GM18909 (cell line): ENCODE measurements around the gene LLPH.

Source experiments
- ATAC-seq: cut with Tn5 transposase; IDR thresholded peaks from one replicate; pipeline ENCODE4 v1.9.1; 2021; ENCODE audit warnings: mild to moderate bottlenecking; ENCODE audit not compliant: unreplicated experiment, poor library complexity

The LLPH gene

GRCh38 chr12:66144791-66145754, 14.5 kb upstream of the LLPH start:
- peak; percentile 42 for ATAC-seq

- ATAC-seq: no peak
Observed at GRCh38 chr12:66143868-66144267, 13.3 kb upstream of the LLPH start.

DNA sequence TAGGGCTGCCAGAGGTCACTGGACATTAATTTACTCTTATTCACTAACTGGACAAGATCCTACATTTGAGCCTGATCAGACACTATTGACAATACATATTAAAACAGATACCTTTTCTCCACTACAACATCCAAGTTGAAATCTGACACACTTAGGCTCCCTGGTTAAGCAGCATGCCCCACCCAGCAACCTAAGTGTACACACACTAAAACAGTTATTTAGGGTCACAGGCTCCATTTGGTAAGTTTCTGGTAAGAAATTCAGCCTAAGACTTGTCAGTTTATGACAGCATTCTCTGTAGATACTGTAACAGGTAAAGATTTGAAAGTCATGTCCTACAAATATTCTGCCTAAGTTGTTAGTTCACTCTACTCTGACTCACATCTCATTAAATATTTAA, 12.3 kb upstream of the LLPH start:
- ATAC-seq: no peak

- no peak for ATAC-seq
Observed at GRCh38 chr12:66141299-66141698, 10.7 kb upstream of the LLPH start.

DNA sequence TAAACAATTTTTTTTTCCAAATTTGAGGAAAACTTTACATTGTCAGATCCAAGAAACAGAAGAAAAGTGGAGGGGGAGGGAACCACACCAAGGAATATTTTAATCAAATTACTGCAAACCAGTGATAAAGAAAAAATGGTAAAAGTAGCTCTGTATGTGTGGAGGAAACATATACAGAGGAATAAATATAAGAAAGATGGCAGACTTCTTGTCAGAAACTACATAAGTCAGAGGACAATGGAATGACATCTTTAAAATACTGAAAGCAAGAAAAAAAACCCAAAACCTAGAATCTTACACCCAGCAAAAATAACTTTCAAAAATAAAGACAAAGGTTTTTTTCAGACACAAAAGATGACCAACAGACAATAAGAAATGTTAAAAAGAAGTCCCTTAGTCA, 10.2 kb upstream of the LLPH start:
- ATAC-seq: no peak

- no peak for ATAC-seq
Observed at GRCh38 chr12:66139328-66139727, 8.8 kb upstream of the LLPH start.

DNA sequence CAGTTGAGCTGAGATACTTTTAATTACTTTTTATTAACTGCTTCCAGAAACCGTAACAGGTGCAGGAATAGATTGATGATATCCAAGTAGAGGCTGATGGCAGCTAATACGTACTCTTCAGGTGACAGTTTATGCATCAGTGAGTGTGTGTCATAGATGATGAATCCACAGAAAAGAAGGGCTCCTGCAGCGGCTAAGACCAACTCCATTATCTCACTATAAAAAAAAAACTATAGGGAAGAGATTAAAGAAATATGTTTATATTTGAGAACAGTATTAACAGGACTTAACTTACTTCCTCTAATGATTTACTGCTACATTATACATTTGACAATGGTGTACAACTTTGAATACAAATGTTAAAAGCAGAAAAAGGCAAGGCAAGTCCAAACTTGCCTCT, 7.4 kb upstream of the LLPH start:
- no peak for ATAC-seq

GRCh38 chr12:66132408-66132807, 1.9 kb upstream of the LLPH start:
- ATAC-seq: no peak

DNA sequence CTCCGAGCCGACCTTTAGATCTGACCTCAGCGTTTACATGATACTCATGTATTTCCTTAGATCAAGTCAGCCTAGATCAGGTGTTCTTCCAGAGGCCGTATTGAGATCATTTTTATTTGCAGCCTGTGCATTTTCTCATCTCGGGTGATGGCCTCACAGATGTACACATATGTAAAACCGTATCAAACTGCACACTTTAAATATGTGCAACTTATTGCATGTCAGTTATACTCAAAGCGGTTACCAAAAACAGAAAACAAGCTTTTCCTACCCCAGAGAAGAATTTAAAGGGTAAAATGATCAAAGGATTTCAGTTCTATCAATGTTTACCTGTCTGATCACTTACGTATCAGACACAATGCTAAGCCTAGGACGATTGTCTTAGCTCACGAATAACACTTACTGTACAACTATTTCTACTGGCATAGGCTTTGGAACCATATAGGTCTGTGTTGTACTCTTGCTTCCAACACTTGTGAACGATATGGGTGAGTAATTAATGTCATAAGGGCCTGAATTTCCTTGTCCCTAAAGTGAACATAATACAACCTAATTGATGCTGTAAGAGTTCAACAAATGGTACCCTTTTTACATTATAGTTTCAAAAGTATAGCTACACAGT, 628 bp upstream of the LLPH start:
- ATAC-seq: no peak

GRCh38 chr12:66129934-66130266, 650 bp downstream of the LLPH start:
- ATAC-seq: no peak

DNA sequence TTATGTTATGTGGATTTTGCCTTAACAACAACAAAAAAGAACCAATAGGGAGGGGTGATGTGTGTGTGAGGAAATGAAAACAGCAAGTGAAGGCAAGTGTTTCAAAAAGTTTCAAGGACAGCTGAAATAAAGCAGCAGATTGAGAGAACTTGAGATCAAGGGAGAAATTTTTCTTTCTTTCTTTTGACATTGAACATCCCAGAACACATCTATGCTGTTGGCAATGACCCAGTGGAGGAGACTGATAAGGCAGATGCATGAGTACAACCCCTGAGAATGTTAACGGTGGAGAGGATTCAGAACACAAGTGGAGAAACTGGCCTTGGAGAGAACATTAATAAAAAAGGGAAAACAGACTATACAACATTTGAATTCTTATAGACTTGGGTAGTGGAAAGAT, 2.9 kb downstream of the LLPH start:
- no peak for ATAC-seq

GRCh38 chr12:66120477-66120876, 10.1 kb downstream of the LLPH start:
- ATAC-seq: no peak

- ATAC-seq: peak; percentile 48
Observed at GRCh38 chr12:66119870-66120241, 10.7 kb downstream of the LLPH start.

GRCh38 chr12:66119229-66119869, 11.2 kb downstream of the LLPH start:
- ATAC-seq: no peak

- peak; percentile 51 for ATAC-seq
Observed at GRCh38 chr12:66118240-66118891, 12.2 kb downstream of the LLPH start.

- no peak for ATAC-seq
Observed at GRCh38 chr12:66117242-66117641, 13.3 kb downstream of the LLPH start.

GRCh38 chr12:66115071-66115600, 15.4 kb downstream of the LLPH start:
- ATAC-seq: no peak

DNA sequence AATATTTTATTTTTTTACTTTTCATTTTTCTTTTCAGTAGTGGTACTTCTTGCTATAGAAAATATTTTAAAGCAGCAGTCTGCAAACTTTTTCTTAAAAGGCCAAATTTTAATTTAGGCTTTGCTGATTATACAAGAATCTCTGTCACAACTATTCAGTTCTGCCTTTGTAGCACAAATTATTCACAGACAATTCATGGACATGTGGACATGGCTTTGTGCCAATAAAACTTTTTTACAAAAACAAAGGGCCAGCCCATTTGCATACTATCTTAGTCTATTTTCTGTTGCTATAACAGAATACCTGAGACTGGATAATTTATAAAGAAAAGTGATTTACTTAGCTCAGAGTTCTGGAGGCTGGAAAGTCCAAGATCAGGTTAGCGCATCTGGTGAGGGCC, 17.1 kb downstream of the LLPH start:
- ATAC-seq: no peak

GRCh38 chr12:66111605-66112004, 18.9 kb downstream of the LLPH start:
- ATAC-seq: no peak

DNA sequence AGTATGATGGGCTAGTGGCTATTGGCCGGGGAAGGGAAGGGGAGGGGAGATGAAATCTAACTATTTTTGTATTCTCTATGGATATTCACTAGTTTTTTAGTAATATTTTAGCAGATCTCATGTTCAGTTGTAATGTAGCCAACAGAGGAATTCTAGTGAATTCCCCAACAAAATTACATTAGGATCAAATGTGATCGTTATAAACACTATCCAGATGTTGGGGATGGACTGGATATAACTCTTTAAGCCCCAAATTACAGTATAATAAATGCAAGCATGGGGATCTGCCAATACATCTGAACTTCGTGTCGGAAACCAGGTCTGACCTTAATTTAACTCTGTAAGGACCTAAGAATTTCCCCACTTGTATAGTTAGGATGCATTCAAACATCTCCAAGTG, 21.5 kb downstream of the LLPH start:
- no peak for ATAC-seq

DNA sequence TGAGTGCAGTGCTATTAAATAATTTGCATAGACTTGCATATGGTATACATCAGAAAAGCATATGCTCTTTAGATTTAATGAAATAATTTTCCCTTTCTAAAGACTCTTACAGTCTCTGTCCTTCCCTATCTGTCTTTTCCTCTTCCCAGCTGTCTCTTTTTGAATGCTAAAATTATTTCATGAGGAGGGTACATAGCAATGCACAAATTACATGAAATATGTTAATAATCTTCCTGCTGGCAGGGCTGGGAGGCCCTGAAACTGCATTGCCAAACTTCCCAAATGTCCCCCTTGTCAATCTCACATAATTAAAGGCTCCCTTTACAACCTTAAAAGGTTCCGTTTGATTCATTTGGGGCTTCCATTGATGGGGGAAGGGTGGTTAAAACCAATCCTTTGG, 22.2 kb downstream of the LLPH start:
- no peak for ATAC-seq
